ENCODE measurements around the gene ADAMTS12. TPM values are rescaled to one million over a fixed set of nuclear protein-coding genes. Genes with fewer than 3 reads are reported as not detected.

Gene ADAMTS12
- total RNA-seq, 1 donor from 2014 or later, result 4.1 TPM

DNA sequence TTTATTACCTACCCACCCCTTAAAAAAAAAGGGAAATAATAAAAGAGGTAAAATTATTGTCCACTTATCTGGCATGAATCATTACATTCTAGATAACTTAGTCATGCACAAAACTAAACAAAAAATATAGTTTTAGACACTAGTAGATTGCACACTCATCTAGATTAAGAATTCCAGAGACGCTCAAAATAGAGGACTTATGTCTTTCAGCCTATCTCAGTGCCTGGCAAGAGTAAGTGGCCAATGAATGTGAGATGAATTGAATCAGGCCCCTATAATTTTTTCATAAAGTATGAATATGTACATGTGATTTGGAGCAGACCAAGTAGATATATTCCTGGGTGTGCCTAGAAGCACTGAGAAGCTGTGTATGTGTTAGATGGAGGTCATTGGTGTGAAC, 42.4 kb upstream of the ADAMTS12 start:
- no peaks in the 10 kb centered on the region for H3K36me3 ChIP-seq (ENCODE audit: control insufficient read depth, insufficient read depth, low read length)
- no peak overlapping the region for H3K4me3 ChIP-seq (ENCODE audit: low read depth, low read length)
- no peak for DNase-seq (ENCODE audit: low read depth)
- H3K27me3 ChIP-seq (ENCODE audit: control insufficient read depth, insufficient read depth, low read length), result peaks cover 31% of the 10 kb centered on the region
- TF ChIP-seq, protein P1, sequence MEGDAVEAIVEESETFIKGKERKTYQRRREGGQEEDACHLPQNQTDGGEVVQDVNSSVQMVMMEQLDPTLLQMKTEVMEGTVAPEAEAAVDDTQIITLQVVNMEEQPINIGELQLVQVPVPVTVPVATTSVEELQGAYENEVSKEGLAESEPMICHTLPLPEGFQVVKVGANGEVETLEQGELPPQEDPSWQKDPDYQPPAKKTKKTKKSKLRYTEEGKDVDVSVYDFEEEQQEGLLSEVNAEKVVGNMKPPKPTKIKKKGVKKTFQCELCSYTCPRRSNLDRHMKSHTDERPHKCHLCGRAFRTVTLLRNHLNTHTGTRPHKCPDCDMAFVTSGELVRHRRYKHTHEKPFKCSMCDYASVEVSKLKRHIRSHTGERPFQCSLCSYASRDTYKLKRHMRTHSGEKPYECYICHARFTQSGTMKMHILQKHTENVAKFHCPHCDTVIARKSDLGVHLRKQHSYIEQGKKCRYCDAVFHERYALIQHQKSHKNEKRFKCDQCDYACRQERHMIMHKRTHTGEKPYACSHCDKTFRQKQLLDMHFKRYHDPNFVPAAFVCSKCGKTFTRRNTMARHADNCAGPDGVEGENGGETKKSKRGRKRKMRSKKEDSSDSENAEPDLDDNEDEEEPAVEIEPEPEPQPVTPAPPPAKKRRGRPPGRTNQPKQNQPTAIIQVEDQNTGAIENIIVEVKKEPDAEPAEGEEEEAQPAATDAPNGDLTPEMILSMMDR (IDR thresholded peaks at IDR 0.05; ENCODE audit: insufficient read depth, low read length, poor library complexity, severe bottlenecking), result no peak

DNA sequence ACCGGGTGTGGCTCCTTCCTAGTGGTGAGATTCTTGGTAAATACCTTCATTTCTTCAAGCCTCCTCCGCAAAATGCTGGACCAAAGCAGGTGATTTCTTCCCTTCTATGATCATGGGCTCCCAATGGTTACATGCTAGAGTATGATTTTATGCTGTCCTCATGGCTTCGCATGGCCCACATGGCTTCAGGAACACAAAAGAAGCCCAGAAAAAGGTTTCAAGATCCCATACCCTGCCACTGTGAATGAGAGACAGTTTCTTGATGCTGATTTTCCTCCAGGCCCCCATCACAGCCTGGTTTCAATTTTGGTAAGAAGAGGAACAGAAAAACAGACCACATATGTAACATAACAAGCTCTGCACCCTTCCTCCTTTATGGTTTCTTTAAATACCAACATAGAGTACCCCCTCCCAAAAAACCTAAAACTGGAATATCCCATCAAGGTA, 42.0 kb upstream of the ADAMTS12 start:
- TF ChIP-seq, protein P1 (IDR thresholded peaks at IDR 0.05; ENCODE audit: insufficient read depth, low read length, poor library complexity, severe bottlenecking), result no peak
- no peaks in the 10 kb centered on the region for H3K36me3 ChIP-seq (ENCODE audit: control insufficient read depth, insufficient read depth, low read length)
- H3K4me3 ChIP-seq (ENCODE audit: low read depth, low read length), result no peak overlapping the region
- DNase-seq (ENCODE audit: low read depth), result no peak
- H3K27me3 ChIP-seq (ENCODE audit: control insufficient read depth, insufficient read depth, low read length), result peaks cover 28% of the 10 kb centered on the region

DNA sequence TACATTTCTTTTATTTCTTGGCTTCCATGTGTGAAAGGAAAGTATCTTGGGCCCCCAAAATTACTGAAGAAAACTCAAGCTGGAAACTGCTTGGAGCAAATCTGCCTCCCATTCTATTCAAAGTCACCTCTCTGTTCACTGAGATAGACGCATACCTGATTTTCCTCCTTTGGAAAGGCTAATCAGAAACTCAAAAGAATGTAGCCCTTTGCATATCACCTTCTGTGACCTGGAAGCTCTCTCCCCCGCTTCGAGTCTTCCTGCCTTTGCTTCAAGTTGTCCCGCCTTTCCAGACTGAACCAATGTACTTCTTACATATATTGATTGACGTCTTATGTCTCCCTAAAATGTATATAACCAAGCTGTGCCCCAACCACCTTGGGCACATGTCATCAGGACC, 39.3 kb upstream of the ADAMTS12 start:
- peaks cover 2% of the 10 kb centered on the region for H3K27me3 ChIP-seq (ENCODE audit: control insufficient read depth, insufficient read depth, low read length)
- DNase-seq (ENCODE audit: low read depth), result no peak
- TF ChIP-seq, protein P1 (IDR thresholded peaks at IDR 0.05; ENCODE audit: insufficient read depth, low read length, poor library complexity, severe bottlenecking), result no peak
- no peaks in the 10 kb centered on the region for H3K36me3 ChIP-seq (ENCODE audit: control insufficient read depth, insufficient read depth, low read length)
- H3K4me3 ChIP-seq (ENCODE audit: low read depth, low read length), result no peak overlapping the region

DNA sequence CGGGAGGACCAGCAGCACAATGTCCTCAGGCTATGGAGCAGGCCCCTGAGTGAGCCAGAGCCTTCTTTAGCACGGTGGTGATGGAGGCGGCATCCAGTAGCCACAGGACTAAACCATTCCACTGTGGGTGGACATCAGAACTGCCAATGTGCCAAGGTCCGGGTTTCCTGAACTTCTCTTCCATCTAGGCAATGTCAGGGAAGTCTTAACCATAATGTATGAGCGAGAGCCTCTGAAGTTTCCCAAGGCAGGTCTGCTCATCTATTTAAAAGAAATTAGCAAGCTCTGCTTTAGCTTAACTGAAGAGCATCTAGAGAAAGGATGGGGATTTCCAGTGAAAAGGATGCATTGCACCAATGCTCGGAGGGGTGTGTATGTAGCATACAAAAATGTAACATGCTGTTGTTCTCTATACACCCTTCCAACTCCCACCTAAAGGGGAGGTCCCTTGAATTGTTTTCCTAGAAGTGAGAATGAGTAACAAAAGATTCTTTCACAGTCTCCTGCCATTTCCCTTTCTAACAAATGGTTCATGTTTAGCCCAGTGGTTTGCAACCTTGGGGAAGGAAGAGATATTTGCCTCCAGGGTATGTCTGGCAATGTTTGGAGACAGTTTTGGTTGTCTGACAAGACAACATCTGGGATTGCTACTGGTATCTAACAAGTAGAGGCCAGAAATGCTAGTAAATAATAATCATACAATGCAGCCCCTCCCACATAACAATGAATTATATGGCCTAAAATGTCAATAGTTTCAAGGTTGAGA, 38.3 kb upstream of the ADAMTS12 start:
- no peaks in the 10 kb centered on the region for H3K27me3 ChIP-seq (ENCODE audit: control insufficient read depth, insufficient read depth, low read length)

DNA sequence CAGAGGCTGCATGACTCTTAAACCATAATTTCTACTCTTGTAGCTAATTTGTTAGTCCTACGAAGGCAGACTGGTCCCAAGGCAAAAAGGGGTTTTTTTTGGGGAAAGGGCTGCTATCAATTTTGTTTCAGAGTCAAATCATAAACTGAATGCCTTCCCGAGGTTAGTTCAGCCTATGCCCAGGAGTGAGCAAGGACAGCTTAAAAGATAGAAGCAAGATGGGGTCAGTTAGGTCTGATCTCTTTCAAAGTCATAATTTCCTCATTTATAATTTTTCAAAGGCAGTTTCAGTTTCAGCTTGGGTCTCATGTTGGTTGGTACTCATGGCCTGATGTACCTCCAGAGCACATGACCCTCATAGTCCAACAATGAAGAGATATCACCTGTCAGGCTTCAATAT, 36.5 kb upstream of the ADAMTS12 start:
- TF ChIP-seq, protein P1 (IDR thresholded peaks at IDR 0.05; ENCODE audit: insufficient read depth, low read length, poor library complexity, severe bottlenecking), result no peak
- no peaks in the 10 kb centered on the region for H3K27me3 ChIP-seq (ENCODE audit: control insufficient read depth, insufficient read depth, low read length)
- no peaks in the 10 kb centered on the region for H3K36me3 ChIP-seq (ENCODE audit: control insufficient read depth, insufficient read depth, low read length)
- no peak for DNase-seq (ENCODE audit: low read depth)
- no peak overlapping the region for H3K4me3 ChIP-seq (ENCODE audit: low read depth, low read length)

More for the DNA sequence above, 38.3 kb upstream of the ADAMTS12 start:
- TF ChIP-seq, protein P1 (IDR thresholded peaks at IDR 0.05; ENCODE audit: insufficient read depth, low read length, poor library complexity, severe bottlenecking), result no peak
- no peak for DNase-seq (ENCODE audit: low read depth)
- H3K36me3 ChIP-seq (ENCODE audit: control insufficient read depth, insufficient read depth, low read length), result no peaks in the 10 kb centered on the region
- no peak overlapping the region for H3K4me3 ChIP-seq (ENCODE audit: low read depth, low read length)

DNA sequence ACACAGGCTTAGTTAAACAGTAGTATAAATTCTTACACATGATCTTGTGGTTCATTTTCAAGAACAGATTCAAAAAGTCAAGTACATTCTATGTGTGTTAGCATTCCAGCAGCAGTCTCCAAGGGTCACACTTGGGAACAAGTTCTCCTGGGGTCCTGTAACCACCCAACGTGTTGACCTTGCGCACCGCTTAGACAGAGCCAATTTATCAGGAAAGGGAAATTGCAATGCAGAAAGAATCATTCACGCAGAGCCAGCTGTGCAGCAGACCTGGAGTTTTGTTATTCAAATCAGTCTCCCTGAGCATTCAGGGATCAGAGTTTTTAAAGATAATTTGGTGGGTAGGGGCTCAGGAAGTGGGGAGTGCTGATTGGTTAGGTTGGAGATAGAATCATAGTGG, 35.9 kb upstream of the ADAMTS12 start:
- TF ChIP-seq, protein P1 (IDR thresholded peaks at IDR 0.05; ENCODE audit: insufficient read depth, low read length, poor library complexity, severe bottlenecking), result no peak
- no peaks in the 10 kb centered on the region for H3K36me3 ChIP-seq (ENCODE audit: control insufficient read depth, insufficient read depth, low read length)
- no peak for DNase-seq (ENCODE audit: low read depth)
- no peak overlapping the region for H3K4me3 ChIP-seq (ENCODE audit: low read depth, low read length)
- no peaks in the 10 kb centered on the region for H3K27me3 ChIP-seq (ENCODE audit: control insufficient read depth, insufficient read depth, low read length)
